GM12891 (cell line): ENCODE measurements around the gene KPNB1.

Experiments used
- POLR2A ChIP-seq: IDR thresholded peaks from 2 replicates; pipeline ENCODE4 v1.6.1; 2011; ENCODE audit warnings: low read depth, low read length, control low read depth
- POLR2AphosphoS5 ChIP-seq: IDR thresholded peaks from 2 replicates; pipeline ENCODE4 v1.6.1; 2011; ENCODE audit warnings: low read depth, low read length, control low read depth
- TAF1 ChIP-seq: IDR thresholded peaks from 2 replicates; pipeline ENCODE4 v1.6.1; 2011; ENCODE audit warnings: low read depth, low read length, control low read depth

DNA sequence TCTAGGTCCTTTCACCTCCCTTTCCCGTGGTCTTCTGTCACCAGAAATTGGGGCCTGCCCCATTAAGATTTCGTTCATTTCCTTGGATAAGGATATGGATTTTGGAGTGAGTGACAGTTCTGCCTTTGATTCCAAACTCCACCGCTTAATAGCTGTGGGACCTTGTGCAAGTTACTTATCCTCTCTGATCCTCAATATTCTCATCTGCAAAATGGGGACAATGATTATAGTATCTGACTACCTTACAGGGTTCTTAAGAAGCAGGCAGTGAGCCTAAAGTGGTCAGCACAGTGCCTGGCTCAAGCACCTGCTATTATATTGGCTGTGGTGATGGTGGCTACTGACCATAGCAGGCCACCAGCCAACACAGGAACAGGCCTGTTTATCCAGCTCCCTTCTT, 59.9 kb downstream of the KPNB1 start:
- TF ChIP-seq POLR2AphosphoS5 (no peak), POLR2A (no peak), TAF1 (no peak)
